H1 (cell line): ENCODE results near the gene RPS6KA2.
"Not testable (repeated sequence)": the region's sequence is repeated elsewhere in the genome, so short reads cannot be mapped to it uniquely, and the experiment has no call there.

Experiments
- EZH2 ChIP-seq: fragments of 200-600 bp; sonication (generic); IDR thresholded peaks from 2 replicates; pipeline ENCODE4 v1.7.1; 2012; ENCODE audit warnings: low read depth, mild to moderate bottlenecking, moderate library complexity, low read length, inconsistent platforms; ENCODE audit not compliant: severe bottlenecking
- GABPA ChIP-seq: IDR thresholded peaks from 2 replicates; pipeline ENCODE4 v1.6.1; 2011; ENCODE audit warnings: mild to moderate bottlenecking, low read length, moderate library complexity, borderline replicate concordance; ENCODE audit not compliant: insufficient read depth
- RAD21 ChIP-seq, 2 experiments: IDR thresholded peaks in 1 of 2; conservative IDR thresholded peaks in 1 of 2; 2 replicates each; pipeline ENCODE4 v1.6.1; 2011; ENCODE audit warnings: low read depth in 2 of 2, low read length in 2 of 2, improper control_type of control experiment in 1 of 2, inconsistent platforms in 1 of 2, mild to moderate bottlenecking in 1 of 2, moderate library complexity in 1 of 2
- SP1 ChIP-seq: IDR thresholded peaks from 2 replicates; pipeline ENCODE4 v1.6.1; 2011; ENCODE audit warnings: low read depth, low read length

DNA sequence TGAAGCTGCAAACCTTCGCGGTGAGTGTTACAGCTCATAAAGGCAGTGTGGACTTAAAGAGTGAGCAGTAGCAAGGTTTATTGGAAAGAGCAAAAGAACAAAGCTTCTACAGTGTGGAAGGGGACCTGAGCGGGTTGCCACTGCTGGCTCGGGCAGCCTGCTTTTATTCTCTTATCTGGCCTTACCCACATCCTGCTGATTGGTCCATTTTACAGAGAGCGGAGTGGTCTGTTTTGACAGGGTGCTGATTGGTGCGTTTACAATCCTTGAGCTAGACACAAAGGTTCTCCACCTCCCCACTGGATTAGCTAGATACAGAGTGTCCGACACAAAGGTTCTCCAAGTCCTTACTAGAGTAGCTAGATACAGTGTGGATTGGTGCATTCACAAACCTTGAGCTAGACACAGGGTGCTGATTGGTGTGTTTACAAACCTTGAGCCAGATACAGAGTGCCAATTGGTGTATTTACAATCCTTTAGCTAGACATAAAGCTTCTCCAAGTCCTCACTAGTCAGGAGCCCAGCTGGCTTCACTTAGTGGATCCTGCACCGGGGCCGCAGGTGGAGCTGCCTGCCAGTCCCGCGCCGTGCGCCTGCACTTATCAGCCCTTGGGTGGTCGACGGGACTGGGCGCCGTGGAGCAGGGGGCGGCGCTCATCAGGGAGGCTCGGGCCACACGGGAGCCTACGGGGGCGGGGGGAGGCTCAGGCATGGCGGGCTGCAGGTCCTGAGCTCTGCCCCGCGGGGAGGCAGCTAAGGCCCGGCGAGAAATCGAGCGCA is 234.1 kb downstream of the RPS6KA2 start:
- TF ChIP-seq EZH2; RAD21 (IDR thresholded peaks at IDR 0.05 in 1 of 2, conservative IDR thresholded peaks at IDR 0.05 in 1 of 2; ENCODE audit: low read depth in 2 of 2, low read length in 2 of 2); SP1; GABPA: not testable (repeated sequence)
